HEK293 (cell line): ENCODE data around the gene SBF2.

ENCODE experiments used
- CTCF ChIA-PET: fragments of 350-600 bp; formaldehyde crosslinking; extraction: SDS; loops from one replicate; lab custom pipeline; 2021; ENCODE audit warnings: antibody characterized with exemption; lab: Yijun Ruan, JAX
- POLR2A ChIA-PET: fragments of 300-600 bp; formaldehyde crosslinking; extraction: SDS; loops from one replicate; lab custom pipeline; 2020; ENCODE audit warnings: antibody characterized with exemption, inconsistent platforms; lab: Yijun Ruan, JAX
- H3K27ac ChIP-seq: fragments of 200-500 bp; sonication (Bioruptor generic); 2 replicates; pipeline ENCODE4 v1.5.1; 2014; ENCODE audit warnings: low read depth, low read length, control low read depth, inconsistent platforms; ENCODE audit errors: extremely low read depth
- H3K36me3 ChIP-seq, 2 experiments: fragments of 200-500 bp in 1 of 2; sonication (Bioruptor generic) in 1 of 2; 1 replicate in 1 of 2; 2 replicates in 1 of 2; pipeline ENCODE4 v1.5.1; 2014 to 2017; ENCODE audit warnings: inconsistent platforms in 2 of 2, low read length in 2 of 2; ENCODE audit not compliant: control insufficient read depth in 2 of 2, insufficient read depth in 1 of 2
- H3K4me1 ChIP-seq: fragments of 200-500 bp; sonication (Bioruptor generic); 2 replicates; pipeline ENCODE4 v1.5.1; 2014; ENCODE audit warnings: mild to moderate bottlenecking, low read length, inconsistent platforms; ENCODE audit not compliant: control insufficient read depth, insufficient read depth
- H3K4me3 ChIP-seq: 2 replicates; pipeline ENCODE4 v1.5.1; 2011; ENCODE audit warnings: low read depth, mild to moderate bottlenecking, control low read depth, low read length, moderate library complexity
- H3K9me3 ChIP-seq: fragments of 200-500 bp; sonication (Bioruptor generic); 2 replicates; pipeline ENCODE4 v1.5.1; 2014; ENCODE audit warnings: low read depth, low read length, inconsistent platforms; ENCODE audit not compliant: control insufficient read depth, insufficient read depth
- BCL6B ChIP-seq: fragments of 450-650 bp; formaldehyde crosslinking; IDR thresholded peaks from 2 replicates; pipeline ENCODE4 v1.5.1; 2017; ENCODE audit warnings: missing biosample characterization, missing genetic modification characterization
- GFI1B ChIP-seq: fragments of 450-650 bp; formaldehyde crosslinking; IDR thresholded peaks from 2 replicates; pipeline ENCODE4 v1.5.1; 2016; ENCODE audit warnings: missing biosample characterization, missing genetic modification characterization
- OSR2 ChIP-seq: fragments of 450-650 bp; formaldehyde crosslinking; IDR thresholded peaks from 2 replicates; pipeline ENCODE4 v1.5.1; 2016; ENCODE audit warnings: missing biosample characterization, missing genetic modification characterization
- YY1 ChIP-seq: fragments of 450-650 bp; formaldehyde crosslinking; IDR thresholded peaks from 2 replicates; pipeline ENCODE4 v1.5.1; 2018; ENCODE audit warnings: missing biosample characterization, missing genetic modification characterization
- ZBTB17 ChIP-seq: fragments of 450-650 bp; formaldehyde crosslinking; IDR thresholded peaks from 2 replicates; pipeline ENCODE4 v1.5.1; 2016; ENCODE audit warnings: missing biosample characterization, missing genetic modification characterization
- ZNF112 ChIP-seq: fragments of 450-650 bp; formaldehyde crosslinking; IDR thresholded peaks from 2 replicates; pipeline ENCODE4 v1.5.0; 2017; ENCODE audit warnings: missing biosample characterization, missing genetic modification characterization
- ZNF146 ChIP-seq: fragments of 450-650 bp; formaldehyde crosslinking; IDR thresholded peaks from 2 replicates; pipeline ENCODE4 v1.5.1; 2016; ENCODE audit warnings: missing biosample characterization, missing genetic modification characterization
- ZNF148 ChIP-seq: fragments of 450-650 bp; formaldehyde crosslinking; IDR thresholded peaks from 2 replicates; pipeline ENCODE4 v1.5.0; 2017; ENCODE audit warnings: missing biosample characterization, missing genetic modification characterization, borderline replicate concordance
- ZNF169 ChIP-seq: fragments of 450-650 bp; formaldehyde crosslinking; IDR thresholded peaks from 2 replicates; pipeline ENCODE4 v1.5.1; 2016; ENCODE audit warnings: missing biosample characterization, missing genetic modification characterization
- ZNF366 ChIP-seq: fragments of 450-650 bp; formaldehyde crosslinking; conservative IDR thresholded peaks from 2 replicates; pipeline ENCODE4 v1.5.1; 2016; ENCODE audit warnings: missing biosample characterization, missing genetic modification characterization
- ZNF510 ChIP-seq: fragments of 450-650 bp; formaldehyde crosslinking; IDR thresholded peaks from 2 replicates; pipeline ENCODE4 v1.5.1; 2018; ENCODE audit warnings: mild to moderate bottlenecking, missing genetic modification characterization, missing biosample characterization; ENCODE audit not compliant: insufficient replicate concordance
- ZNF585B ChIP-seq: fragments of 450-650 bp; formaldehyde crosslinking; IDR thresholded peaks from 2 replicates; pipeline ENCODE4 v1.5.1; 2016; ENCODE audit warnings: missing biosample characterization, missing genetic modification characterization
- ZNF701 ChIP-seq: fragments of 450-650 bp; formaldehyde crosslinking; IDR thresholded peaks from 2 replicates; pipeline ENCODE4 v1.5.1; 2016; ENCODE audit warnings: missing biosample characterization, missing genetic modification characterization
- ZNF768 ChIP-seq: fragments of 450-650 bp; formaldehyde crosslinking; IDR thresholded peaks from 2 replicates; pipeline ENCODE4 v1.5.1; 2018; ENCODE audit warnings: missing biosample characterization, mild to moderate bottlenecking, missing genetic modification characterization
- ZNF785 ChIP-seq: fragments of 450-650 bp; formaldehyde crosslinking; IDR thresholded peaks from 2 replicates; pipeline ENCODE4 v1.5.1; 2016; ENCODE audit warnings: missing biosample characterization, missing genetic modification characterization
- ZNF830 ChIP-seq: fragments of 450-650 bp; IDR thresholded peaks from 2 replicates; pipeline ENCODE4 v1.5.0; 2018; ENCODE audit warnings: missing biosample characterization, missing genetic modification characterization, low read depth, mild to moderate bottlenecking, moderate library complexity
- ZSCAN18 ChIP-seq: fragments of 450-650 bp; formaldehyde crosslinking; IDR thresholded peaks from 2 replicates; pipeline ENCODE4 v1.5.1; 2016; ENCODE audit warnings: missing biosample characterization, missing genetic modification characterization
- TF ChIP-seq, protein P1 (sequence below): fragments of 450-650 bp; formaldehyde crosslinking; IDR thresholded peaks from 2 replicates; pipeline ENCODE4 v1.5.1; 2016; ENCODE audit warnings: missing biosample characterization, missing genetic modification characterization
- TF ChIP-seq, protein P2 (sequence below): fragments of 450-650 bp; formaldehyde crosslinking; IDR thresholded peaks from 2 replicates; pipeline ENCODE4 v1.5.1; 2016; ENCODE audit warnings: missing biosample characterization, missing genetic modification characterization, borderline replicate concordance

SBF2 gene

DNA sequence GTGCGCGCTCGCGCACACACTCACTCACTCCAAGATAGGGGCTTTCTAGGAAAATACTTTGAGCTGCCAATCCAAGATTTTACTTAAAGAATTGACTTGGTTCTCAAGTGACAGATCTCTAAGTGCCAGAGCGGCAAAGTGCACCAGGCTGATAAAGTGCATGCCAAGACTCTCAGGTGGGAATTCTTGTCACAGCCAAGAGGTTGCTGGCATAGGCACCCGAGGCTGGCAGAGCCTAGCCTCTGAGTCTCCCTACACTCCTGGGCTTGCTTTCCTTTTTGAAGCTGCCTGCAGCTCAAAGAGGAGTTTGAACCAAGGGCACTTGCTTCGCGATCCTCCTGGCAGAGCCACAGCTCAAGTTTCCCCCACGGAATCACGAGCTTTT lies 8.3 kb upstream of the SBF2 start:
- Histone ChIP-seq H3K9me3 (no peaks in the 10 kb centered on the region), H3K36me3 (peaks cover 0 to 16% of the 10 kb centered on the region in 2 experiments; a peak in 1 of 3 replicates), H3K4me1 (no peaks in the 10 kb centered on the region), H3K4me3 (peak overlapping the region; percentile 48), H3K27ac (peak overlapping the region; percentile 86; the same call in 1 of the 2 replicates)
- ChIA-PET POLR2A (interaction anchor here (1.2 to 3.1 kb wide), 9 partner anchors 10 to 729 kb away, joined by 3 to 12 read pairs (median 4); partner anchors contain the start of gene WEE1), CTCF (interaction anchor here (0.7 to 6.8 kb wide), 5 partner anchors 18 to 205 kb away, joined by 3 to 68 read pairs (median 5); no protein-coding TSS in a partner anchor)
- TF ChIP-seq, protein P1, sequence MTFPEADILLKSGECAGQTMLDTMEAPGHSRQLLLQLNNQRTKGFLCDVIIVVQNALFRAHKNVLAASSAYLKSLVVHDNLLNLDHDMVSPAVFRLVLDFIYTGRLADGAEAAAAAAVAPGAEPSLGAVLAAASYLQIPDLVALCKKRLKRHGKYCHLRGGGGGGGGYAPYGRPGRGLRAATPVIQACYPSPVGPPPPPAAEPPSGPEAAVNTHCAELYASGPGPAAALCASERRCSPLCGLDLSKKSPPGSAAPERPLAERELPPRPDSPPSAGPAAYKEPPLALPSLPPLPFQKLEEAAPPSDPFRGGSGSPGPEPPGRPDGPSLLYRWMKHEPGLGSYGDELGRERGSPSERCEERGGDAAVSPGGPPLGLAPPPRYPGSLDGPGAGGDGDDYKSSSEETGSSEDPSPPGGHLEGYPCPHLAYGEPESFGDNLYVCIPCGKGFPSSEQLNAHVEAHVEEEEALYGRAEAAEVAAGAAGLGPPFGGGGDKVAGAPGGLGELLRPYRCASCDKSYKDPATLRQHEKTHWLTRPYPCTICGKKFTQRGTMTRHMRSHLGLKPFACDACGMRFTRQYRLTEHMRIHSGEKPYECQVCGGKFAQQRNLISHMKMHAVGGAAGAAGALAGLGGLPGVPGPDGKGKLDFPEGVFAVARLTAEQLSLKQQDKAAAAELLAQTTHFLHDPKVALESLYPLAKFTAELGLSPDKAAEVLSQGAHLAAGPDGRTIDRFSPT (tag by site-specific recombination), result peak; percentile 73
- TF ChIP-seq ZBTB17 (tag by site-specific recombination), result no peak
- no peak for TF ChIP-seq ZNF148 (tag by site-specific recombination)
- peak; percentile 84 for TF ChIP-seq BCL6B (tag by site-specific recombination)

GRCh38 chr11:10301656-10302358 lies 7.8 kb upstream of the SBF2 start:
- Histone ChIP-seq H3K9me3 (no peaks in the 10 kb centered on the region), H3K27ac (no peak overlapping the region; the same call in 1 of the 2 replicates), H3K4me1 (no peaks in the 10 kb centered on the region), H3K36me3 (peaks cover 0 to 13% of the 10 kb centered on the region in 2 experiments; a peak in 1 of 3 replicates), H3K4me3 (peak overlapping the region; percentile 48; the same call in 1 of the 2 replicates)
- POLR2A ChIA-PET, result interaction anchor here (1.2 to 1.7 kb wide), 6 partner anchors 9 to 726 kb away, joined by 3 to 12 read pairs (median 3); no protein-coding TSS in a partner anchor
- CTCF ChIA-PET, result interaction anchor here (0.7 to 6.8 kb wide), 4 partner anchors 18 to 204 kb away, joined by 3 to 68 read pairs (median 4); no protein-coding TSS in a partner anchor
- 0 out of 2 replicates have a peak, but pooled peaks have one; percentile 6 for TF ChIP-seq OSR2 (tag by site-specific recombination)
- 0 out of 2 replicates have a peak, but pooled peaks have one; percentile 24 for TF ChIP-seq GFI1B
- no peak for TF ChIP-seq YY1
- TF ChIP-seq ZNF112 (tag by site-specific recombination), result no peak
- no peak for TF ChIP-seq ZNF768 (tag by site-specific recombination)
- no peak for TF ChIP-seq ZSCAN18 (tag by site-specific recombination)
- 0 out of 2 replicates have a peak, but pooled peaks have one; percentile 20 for TF ChIP-seq ZNF366 (tag by site-specific recombination)
- TF ChIP-seq, protein P2, sequence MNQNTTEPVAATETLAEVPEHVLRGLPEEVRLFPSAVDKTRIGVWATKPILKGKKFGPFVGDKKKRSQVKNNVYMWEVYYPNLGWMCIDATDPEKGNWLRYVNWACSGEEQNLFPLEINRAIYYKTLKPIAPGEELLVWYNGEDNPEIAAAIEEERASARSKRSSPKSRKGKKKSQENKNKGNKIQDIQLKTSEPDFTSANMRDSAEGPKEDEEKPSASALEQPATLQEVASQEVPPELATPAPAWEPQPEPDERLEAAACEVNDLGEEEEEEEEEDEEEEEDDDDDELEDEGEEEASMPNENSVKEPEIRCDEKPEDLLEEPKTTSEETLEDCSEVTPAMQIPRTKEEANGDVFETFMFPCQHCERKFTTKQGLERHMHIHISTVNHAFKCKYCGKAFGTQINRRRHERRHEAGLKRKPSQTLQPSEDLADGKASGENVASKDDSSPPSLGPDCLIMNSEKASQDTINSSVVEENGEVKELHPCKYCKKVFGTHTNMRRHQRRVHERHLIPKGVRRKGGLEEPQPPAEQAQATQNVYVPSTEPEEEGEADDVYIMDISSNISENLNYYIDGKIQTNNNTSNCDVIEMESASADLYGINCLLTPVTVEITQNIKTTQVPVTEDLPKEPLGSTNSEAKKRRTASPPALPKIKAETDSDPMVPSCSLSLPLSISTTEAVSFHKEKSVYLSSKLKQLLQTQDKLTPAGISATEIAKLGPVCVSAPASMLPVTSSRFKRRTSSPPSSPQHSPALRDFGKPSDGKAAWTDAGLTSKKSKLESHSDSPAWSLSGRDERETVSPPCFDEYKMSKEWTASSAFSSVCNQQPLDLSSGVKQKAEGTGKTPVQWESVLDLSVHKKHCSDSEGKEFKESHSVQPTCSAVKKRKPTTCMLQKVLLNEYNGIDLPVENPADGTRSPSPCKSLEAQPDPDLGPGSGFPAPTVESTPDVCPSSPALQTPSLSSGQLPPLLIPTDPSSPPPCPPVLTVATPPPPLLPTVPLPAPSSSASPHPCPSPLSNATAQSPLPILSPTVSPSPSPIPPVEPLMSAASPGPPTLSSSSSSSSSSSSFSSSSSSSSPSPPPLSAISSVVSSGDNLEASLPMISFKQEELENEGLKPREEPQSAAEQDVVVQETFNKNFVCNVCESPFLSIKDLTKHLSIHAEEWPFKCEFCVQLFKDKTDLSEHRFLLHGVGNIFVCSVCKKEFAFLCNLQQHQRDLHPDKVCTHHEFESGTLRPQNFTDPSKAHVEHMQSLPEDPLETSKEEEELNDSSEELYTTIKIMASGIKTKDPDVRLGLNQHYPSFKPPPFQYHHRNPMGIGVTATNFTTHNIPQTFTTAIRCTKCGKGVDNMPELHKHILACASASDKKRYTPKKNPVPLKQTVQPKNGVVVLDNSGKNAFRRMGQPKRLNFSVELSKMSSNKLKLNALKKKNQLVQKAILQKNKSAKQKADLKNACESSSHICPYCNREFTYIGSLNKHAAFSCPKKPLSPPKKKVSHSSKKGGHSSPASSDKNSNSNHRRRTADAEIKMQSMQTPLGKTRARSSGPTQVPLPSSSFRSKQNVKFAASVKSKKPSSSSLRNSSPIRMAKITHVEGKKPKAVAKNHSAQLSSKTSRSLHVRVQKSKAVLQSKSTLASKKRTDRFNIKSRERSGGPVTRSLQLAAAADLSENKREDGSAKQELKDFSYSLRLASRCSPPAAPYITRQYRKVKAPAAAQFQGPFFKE (tag by site-specific recombination), result no peak
- TF ChIP-seq ZNF146, result no peak
- TF ChIP-seq ZNF785, result no peak
- TF ChIP-seq ZNF510 (tag by site-specific recombination), result no peak
- no peak for TF ChIP-seq ZNF585B (tag by site-specific recombination)
- no peak for TF ChIP-seq ZNF830 (tag by site-specific recombination)
- no peak for TF ChIP-seq ZNF169
- TF ChIP-seq ZNF701 (tag by site-specific recombination), result no peak
